Fibroblast of lung (primary cell): Measurements from ENCODE around the gene PRR16. TPM values are rescaled to one million over a fixed set of nuclear protein-coding genes. Genes with fewer than 3 reads are reported as not detected.

ENCODE experiments used
- DNase-seq, 2 donors: peaks; one replicate each; pipeline versions ENCODE4 v3.0.0 to v3.0.0-alpha.2; 2010; ENCODE audit warnings: low read depth in 2 of 2
- H2AFZ ChIP-seq: 2 replicates; pipeline ENCODE4 v1.5.1; 2012; ENCODE audit warnings: low read length, control low read depth, inconsistent platforms
- H3K27ac ChIP-seq: 2 replicates; pipeline ENCODE4 v1.5.1; 2011; ENCODE audit warnings: low read length, control low read depth; ENCODE audit not compliant: insufficient read depth
- H3K27me3 ChIP-seq: 2 replicates; pipeline ENCODE4 v1.5.1; 2011; ENCODE audit warnings: mild to moderate bottlenecking, low read length; ENCODE audit not compliant: control insufficient read depth, insufficient read depth
- H3K36me3 ChIP-seq: 2 replicates; pipeline ENCODE4 v1.5.1; 2011; ENCODE audit warnings: low read length; ENCODE audit not compliant: control insufficient read depth, insufficient read depth
- H3K4me1 ChIP-seq: 2 replicates; pipeline ENCODE4 v1.5.1; 2011; ENCODE audit warnings: low read length; ENCODE audit not compliant: control insufficient read depth, insufficient read depth; ENCODE audit errors: extremely low read depth
- H3K4me2 ChIP-seq: 2 replicates; pipeline ENCODE4 v1.5.1; 2011; ENCODE audit warnings: low read length, control low read depth; ENCODE audit not compliant: insufficient read depth; ENCODE audit errors: extremely low read depth
- H3K4me3 ChIP-seq, 4 experiments: fragments of 200-600 bp in 1 of 4; sonication (generic) in 1 of 4; replicated peaks in 1 of 4; 2 replicates each; pipeline ENCODE4 v1.5.1; 2011 to 2016; ENCODE audit warnings: low read length in 4 of 4, low read depth in 3 of 4, mild to moderate bottlenecking in 3 of 4, control low read depth in 2 of 4, inconsistent platforms in 1 of 4, mixed read lengths in 1 of 4; ENCODE audit not compliant: insufficient read depth in 1 of 4; ENCODE audit errors: control extremely low read depth in 1 of 4
- H3K79me2 ChIP-seq: 2 replicates; pipeline ENCODE4 v1.5.1; 2012; ENCODE audit warnings: mild to moderate bottlenecking, low read length, inconsistent platforms; ENCODE audit not compliant: control insufficient read depth, insufficient read depth
- H3K9ac ChIP-seq: 2 replicates; pipeline ENCODE4 v1.5.1; 2011; ENCODE audit warnings: mild to moderate bottlenecking, low read length, control low read depth; ENCODE audit not compliant: insufficient read depth
- H3K9me3 ChIP-seq: 2 replicates; pipeline ENCODE4 v1.5.1; 2012; ENCODE audit warnings: low read depth, low read length; ENCODE audit not compliant: control insufficient read depth, insufficient read depth
- H4K20me1 ChIP-seq: 2 replicates; pipeline ENCODE4 v1.5.1; 2011; ENCODE audit warnings: low read length; ENCODE audit not compliant: control insufficient read depth, insufficient read depth; ENCODE audit errors: extremely low read depth
- EZH2 ChIP-seq: IDR thresholded peaks from 2 replicates; pipeline ENCODE4 v1.5.1; 2012; ENCODE audit warnings: low read length, control low read depth, mild to moderate bottlenecking; ENCODE audit errors: missing control alignments
- polyA plus RNA-seq, 2 donors: library from polyadenylated mRNA; depleted of rRNA in 1 of 2; stranded (reverse) in 1 of 2; unstranded in 1 of 2; fragments of >200 nt; gene quantifications; 2 replicates each; pipeline ENCODE4 v1.2.1, GENCODE V29; 2011 to 2012; ENCODE audit warnings: missing spikeins in 1 of 2
- total RNA-seq: library from RNA; depleted of rRNA; stranded (reverse); fragments of >200 nt; gene quantifications from 2 replicates; pipeline ENCODE4 v1.2.1, GENCODE V29; 2014
- TF ChIP-seq, protein P1 (sequence below), 2 donors: IDR thresholded peaks in 1 of 2; conservative IDR thresholded peaks in 1 of 2; 1 replicate in 1 of 2; 2 replicates in 1 of 2; pipeline ENCODE4 v1.5.1; 2011 to 2012; ENCODE audit warnings: low read length in 2 of 2, control low read depth in 1 of 2, inconsistent platforms in 1 of 2, low read depth in 1 of 2, mild to moderate bottlenecking in 1 of 2

The PRR16 gene
- total and polyA plus RNA-seq, 2 donors (not counting 1 experiment from before 2014, with no cell fraction given), result 7.3 to 44.6 TPM

- no peak for TF ChIP-seq EZH2
- TF ChIP-seq, protein P1, sequence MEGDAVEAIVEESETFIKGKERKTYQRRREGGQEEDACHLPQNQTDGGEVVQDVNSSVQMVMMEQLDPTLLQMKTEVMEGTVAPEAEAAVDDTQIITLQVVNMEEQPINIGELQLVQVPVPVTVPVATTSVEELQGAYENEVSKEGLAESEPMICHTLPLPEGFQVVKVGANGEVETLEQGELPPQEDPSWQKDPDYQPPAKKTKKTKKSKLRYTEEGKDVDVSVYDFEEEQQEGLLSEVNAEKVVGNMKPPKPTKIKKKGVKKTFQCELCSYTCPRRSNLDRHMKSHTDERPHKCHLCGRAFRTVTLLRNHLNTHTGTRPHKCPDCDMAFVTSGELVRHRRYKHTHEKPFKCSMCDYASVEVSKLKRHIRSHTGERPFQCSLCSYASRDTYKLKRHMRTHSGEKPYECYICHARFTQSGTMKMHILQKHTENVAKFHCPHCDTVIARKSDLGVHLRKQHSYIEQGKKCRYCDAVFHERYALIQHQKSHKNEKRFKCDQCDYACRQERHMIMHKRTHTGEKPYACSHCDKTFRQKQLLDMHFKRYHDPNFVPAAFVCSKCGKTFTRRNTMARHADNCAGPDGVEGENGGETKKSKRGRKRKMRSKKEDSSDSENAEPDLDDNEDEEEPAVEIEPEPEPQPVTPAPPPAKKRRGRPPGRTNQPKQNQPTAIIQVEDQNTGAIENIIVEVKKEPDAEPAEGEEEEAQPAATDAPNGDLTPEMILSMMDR (conservative IDR thresholded peaks at IDR 0.05 in 1 of 2, IDR thresholded peaks at IDR 0.05 in 1 of 2; ENCODE audit: low read depth in 1 of 2, low read length in 2 of 2), result no peak
- H3K4me3 ChIP-seq, result no peak overlapping the region
- no peak overlapping the region for H3K4me2 ChIP-seq
- H2AFZ ChIP-seq, result no peak overlapping the region
- H3K9ac ChIP-seq, result no peak overlapping the region
- H3K27ac ChIP-seq, result no peak overlapping the region
- no peaks in the 10 kb centered on the region for H3K36me3 ChIP-seq
- no peaks in the 10 kb centered on the region for H3K79me2 ChIP-seq
- H3K9me3 ChIP-seq, result no peaks in the 10 kb centered on the region
- H4K20me1 ChIP-seq, result no peaks in the 10 kb centered on the region
- H3K4me1 ChIP-seq, result no peaks in the 10 kb centered on the region
- no peaks in the 10 kb centered on the region for H3K27me3 ChIP-seq
- no peak for DNase-seq
Measured at GRCh38 chr5:120591911-120592310, 127.8 kb downstream of the PRR16 start.

- Histone ChIP-seq H3K27me3 (no peaks in the 10 kb centered on the region), H3K4me2 (peak overlapping the region; percentile 65), H3K36me3 (no peaks in the 10 kb centered on the region), H4K20me1 (no peaks in the 10 kb centered on the region), H3K9ac (no peak overlapping the region), H3K79me2 (peaks cover 10% of the 10 kb centered on the region), H3K4me1 (peaks cover 5% of the 10 kb centered on the region), H3K9me3 (no peaks in the 10 kb centered on the region), H3K27ac (no peak overlapping the region), H2AFZ (no peak overlapping the region), H3K4me3 (no peak overlapping the region)
- TF ChIP-seq, protein P1 (conservative IDR thresholded peaks at IDR 0.05 in 1 of 2, IDR thresholded peaks at IDR 0.05 in 1 of 2; ENCODE audit: low read depth in 1 of 2, low read length in 2 of 2), result no peak
- TF ChIP-seq EZH2, result no peak
- peak; percentile 83 to 90 for DNase-seq
Measured at GRCh38 chr5:120599576-120599975, 135.5 kb downstream of the PRR16 start.

GRCh38 chr5:120600639-120601038, 136.5 kb downstream of the PRR16 start:
- no peak overlapping the region for H2AFZ ChIP-seq
- H3K9me3 ChIP-seq, result no peaks in the 10 kb centered on the region
- no peak overlapping the region for H3K27ac ChIP-seq
- no peaks in the 10 kb centered on the region for H3K36me3 ChIP-seq
- no peak overlapping the region for H3K4me3 ChIP-seq
- TF ChIP-seq, protein P1 (conservative IDR thresholded peaks at IDR 0.05 in 1 of 2, IDR thresholded peaks at IDR 0.05 in 1 of 2; ENCODE audit: low read depth in 1 of 2, low read length in 2 of 2), result no peak
- TF ChIP-seq EZH2, result no peak
- H3K79me2 ChIP-seq, result peaks cover 11% of the 10 kb centered on the region
- no peak for DNase-seq
- H3K9ac ChIP-seq, result no peak overlapping the region
- peaks cover 8% of the 10 kb centered on the region for H3K4me1 ChIP-seq
- no peaks in the 10 kb centered on the region for H4K20me1 ChIP-seq
- no peak overlapping the region for H3K4me2 ChIP-seq
- no peaks in the 10 kb centered on the region for H3K27me3 ChIP-seq
